Glomerular visceral epithelial cell (primary cell): ENCODE data around the gene TMOD2.
"Not testable (repeated sequence)": the region's sequence is repeated elsewhere in the genome, so short reads cannot be mapped to it uniquely, and the experiment has no call there.

Source experiments
- DNase-seq: peaks from one replicate; pipeline ENCODE4 v3.0.0-alpha.2; 2016; ENCODE audit errors: extremely low spot score

TMOD2 gene

GRCh38 chr15:51774916-51775315 lies 23.5 kb downstream of the TMOD2 start:
- DNase-seq, result no peak

- DNase-seq, result peak; percentile 41
Observed at GRCh38 chr15:51775967-51776816, 24.8 kb downstream of the TMOD2 start.

- peak; percentile 69 for DNase-seq
Observed at GRCh38 chr15:51776952-51777569, 25.7 kb downstream of the TMOD2 start.

GRCh38 chr15:51780636-51781035 lies 29.2 kb downstream of the TMOD2 start:
- DNase-seq, result no peak

GRCh38 chr15:51781506-51781905 lies 30.1 kb downstream of the TMOD2 start:
- no peak for DNase-seq

- peak; percentile 11 for DNase-seq
Observed at GRCh38 chr15:51782357-51782896, 31.0 kb downstream of the TMOD2 start.

- DNase-seq, result no peak
Observed at GRCh38 chr15:51783967-51784366, 32.6 kb downstream of the TMOD2 start.

GRCh38 chr15:51787130-51787529 lies 35.7 kb downstream of the TMOD2 start:
- DNase-seq, result not testable (repeated sequence)

- not testable (repeated sequence) for DNase-seq
Observed at GRCh38 chr15:51792474-51792873, 41.1 kb downstream of the TMOD2 start.

- DNase-seq, result no peak
Observed at GRCh38 chr15:51793521-51794305, 42.3 kb downstream of the TMOD2 start.

- peak; percentile 21 for DNase-seq
Observed at GRCh38 chr15:51796847-51797401, 45.5 kb downstream of the TMOD2 start.

- no peak for DNase-seq
Observed at GRCh38 chr15:51798281-51798680, 46.9 kb downstream of the TMOD2 start.

- no peak for DNase-seq
Observed at GRCh38 chr15:51799282-51800252, 48.2 kb downstream of the TMOD2 start.

- peak; percentile 12 for DNase-seq
Observed at GRCh38 chr15:51801391-51801835, 50.0 kb downstream of the TMOD2 start.

- DNase-seq, result no peak
Observed at GRCh38 chr15:51802593-51802992, 51.2 kb downstream of the TMOD2 start.

- DNase-seq, result no peak
Observed at GRCh38 chr15:51803965-51804364, 52.6 kb downstream of the TMOD2 start.

- DNase-seq, result no peak
Observed at GRCh38 chr15:51806123-51806522, 54.7 kb downstream of the TMOD2 start.

- DNase-seq, result no peak
Observed at GRCh38 chr15:51809457-51809856, 58.1 kb downstream of the TMOD2 start.

GRCh38 chr15:51812598-51812997 lies 61.2 kb downstream of the TMOD2 start:
- DNase-seq, result no peak

- no peak for DNase-seq
Observed at GRCh38 chr15:51814606-51815005, 63.2 kb downstream of the TMOD2 start.

- DNase-seq, result no peak
Observed at GRCh38 chr15:51816611-51817010, 65.2 kb downstream of the TMOD2 start.
